GM12878 (cell line): Measurements from ENCODE around the gene IRF2.

ENCODE experiments used
- CTCF ChIP-seq, 3 experiments: IDR thresholded peaks in 2 of 3; conservative IDR thresholded peaks in 1 of 3; 2 replicates each; pipeline ENCODE4 v1.5.1; 2011; ENCODE audit warnings: low read depth in 3 of 3, low read length in 3 of 3, mild to moderate bottlenecking in 3 of 3, control low read depth in 2 of 3, moderate library complexity in 2 of 3, inconsistent platforms in 1 of 3, mixed read lengths in 1 of 3; ENCODE audit not compliant: control insufficient read depth in 2 of 3, insufficient read depth in 1 of 3; ENCODE audit errors: extremely low read depth in 1 of 3
- E2F4 ChIP-seq: IDR thresholded peaks from 2 replicates; pipeline ENCODE4 v1.6.1; 2012; ENCODE audit warnings: low read depth, low read length, improper control_type of control experiment
- JUND ChIP-seq: IDR thresholded peaks from 2 replicates; pipeline ENCODE4 v1.6.1; 2012; ENCODE audit warnings: low read depth, mild to moderate bottlenecking, low read length, improper control_type of control experiment, moderate library complexity
- SIN3A ChIP-seq: IDR thresholded peaks from 2 replicates; pipeline ENCODE4 v1.6.1; 2012; ENCODE audit warnings: low read depth, low read length, improper control_type of control experiment
- TF ChIP-seq, protein P1 (sequence below): fragments of 450-650 bp; conservative IDR thresholded peaks from 2 replicates; pipeline ENCODE4 v1.6.1; 2017; ENCODE audit warnings: mild to moderate bottlenecking, moderate library complexity

DNA sequence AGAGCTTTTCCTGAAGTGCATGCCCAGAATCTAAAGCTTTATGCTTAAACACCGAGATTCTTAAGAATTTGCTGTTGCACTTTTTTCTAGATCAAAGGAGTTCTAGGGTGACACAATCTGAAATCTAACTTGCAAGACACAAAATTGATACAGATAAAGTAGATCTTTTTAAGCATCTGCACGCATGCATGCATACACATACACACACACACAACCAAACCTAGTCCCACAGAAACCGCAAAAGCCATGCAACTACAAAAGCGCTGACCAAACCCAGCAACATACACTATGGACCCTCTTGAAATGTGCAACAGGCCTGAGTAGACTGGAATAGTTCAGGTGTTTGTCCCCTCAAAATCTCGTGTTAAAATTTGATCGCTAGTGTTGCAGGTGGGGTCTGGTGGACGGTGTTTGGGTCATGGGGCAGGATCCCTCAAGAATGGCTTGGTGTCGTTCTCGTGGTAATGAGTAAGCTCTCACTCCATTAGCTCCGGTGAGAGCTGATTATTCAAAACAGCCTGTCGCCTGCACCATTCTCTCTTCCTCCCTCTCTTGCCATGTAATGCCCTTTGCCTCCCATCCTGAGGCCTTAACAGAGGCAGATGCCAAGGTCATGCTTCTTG, 52.7 kb downstream of the IRF2 start:
- TF ChIP-seq CTCF (IDR thresholded peaks at IDR 0.05 in 2 of 3, conservative IDR thresholded peaks at IDR 0.05 in 1 of 3; ENCODE audit: control insufficient read depth in 2 of 3, extremely low read depth in 1 of 3, insufficient read depth in 1 of 3, low read depth in 3 of 3, low read length in 3 of 3) (no peak), E2F4 (no peak), SIN3A (no peak), JUND (no peak)
- TF ChIP-seq, protein P1, sequence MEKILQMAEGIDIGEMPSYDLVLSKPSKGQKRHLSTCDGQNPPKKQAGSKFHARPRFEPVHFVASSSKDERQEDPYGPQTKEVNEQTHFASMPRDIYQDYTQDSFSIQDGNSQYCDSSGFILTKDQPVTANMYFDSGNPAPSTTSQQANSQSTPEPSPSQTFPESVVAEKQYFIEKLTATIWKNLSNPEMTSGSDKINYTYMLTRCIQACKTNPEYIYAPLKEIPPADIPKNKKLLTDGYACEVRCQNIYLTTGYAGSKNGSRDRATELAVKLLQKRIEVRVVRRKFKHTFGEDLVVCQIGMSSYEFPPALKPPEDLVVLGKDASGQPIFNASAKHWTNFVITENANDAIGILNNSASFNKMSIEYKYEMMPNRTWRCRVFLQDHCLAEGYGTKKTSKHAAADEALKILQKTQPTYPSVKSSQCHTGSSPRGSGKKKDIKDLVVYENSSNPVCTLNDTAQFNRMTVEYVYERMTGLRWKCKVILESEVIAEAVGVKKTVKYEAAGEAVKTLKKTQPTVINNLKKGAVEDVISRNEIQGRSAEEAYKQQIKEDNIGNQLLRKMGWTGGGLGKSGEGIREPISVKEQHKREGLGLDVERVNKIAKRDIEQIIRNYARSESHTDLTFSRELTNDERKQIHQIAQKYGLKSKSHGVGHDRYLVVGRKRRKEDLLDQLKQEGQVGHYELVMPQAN: no peak
